OCI-LY3 (cell line): ENCODE data around the gene CEACAM20.

Experiments
- EZH2phosphoT487 ChIP-seq: fragments of 200-600 bp; shearing (Covaris generic); IDR thresholded peaks from 2 replicates; pipeline ENCODE4 v1.6.1; 2018; ENCODE audit warnings: antibody characterized with exemption, mixed run types, low read depth
- TF ChIP-seq, protein P1 (sequence below): fragments of 200-600, 300-600 bp; sonication (generic); IDR thresholded peaks from 2 replicates; pipeline ENCODE4 v1.5.1; 2014; ENCODE audit warnings: antibody characterized with exemption, low read length, low read depth

DNA sequence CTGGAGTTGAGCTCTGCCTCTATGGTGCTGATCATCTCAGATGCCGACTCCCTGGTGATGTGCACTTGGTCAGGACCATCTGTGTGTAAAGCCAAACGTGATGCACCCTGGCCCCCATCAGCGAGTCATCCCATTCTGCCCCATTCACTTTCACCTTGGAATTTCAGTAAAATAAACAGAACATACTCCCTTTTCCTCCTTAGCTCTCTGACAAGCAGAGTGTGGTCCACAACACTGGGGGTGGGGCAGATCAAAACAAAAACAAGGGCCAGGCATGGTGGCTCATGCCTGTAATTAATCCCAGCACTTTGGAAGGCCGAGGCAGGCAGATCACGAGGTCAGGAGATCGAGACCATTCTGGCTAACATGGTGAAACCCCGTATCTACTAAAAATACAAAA, 12.3 kb downstream of the CEACAM20 start:
- TF ChIP-seq, protein P1, sequence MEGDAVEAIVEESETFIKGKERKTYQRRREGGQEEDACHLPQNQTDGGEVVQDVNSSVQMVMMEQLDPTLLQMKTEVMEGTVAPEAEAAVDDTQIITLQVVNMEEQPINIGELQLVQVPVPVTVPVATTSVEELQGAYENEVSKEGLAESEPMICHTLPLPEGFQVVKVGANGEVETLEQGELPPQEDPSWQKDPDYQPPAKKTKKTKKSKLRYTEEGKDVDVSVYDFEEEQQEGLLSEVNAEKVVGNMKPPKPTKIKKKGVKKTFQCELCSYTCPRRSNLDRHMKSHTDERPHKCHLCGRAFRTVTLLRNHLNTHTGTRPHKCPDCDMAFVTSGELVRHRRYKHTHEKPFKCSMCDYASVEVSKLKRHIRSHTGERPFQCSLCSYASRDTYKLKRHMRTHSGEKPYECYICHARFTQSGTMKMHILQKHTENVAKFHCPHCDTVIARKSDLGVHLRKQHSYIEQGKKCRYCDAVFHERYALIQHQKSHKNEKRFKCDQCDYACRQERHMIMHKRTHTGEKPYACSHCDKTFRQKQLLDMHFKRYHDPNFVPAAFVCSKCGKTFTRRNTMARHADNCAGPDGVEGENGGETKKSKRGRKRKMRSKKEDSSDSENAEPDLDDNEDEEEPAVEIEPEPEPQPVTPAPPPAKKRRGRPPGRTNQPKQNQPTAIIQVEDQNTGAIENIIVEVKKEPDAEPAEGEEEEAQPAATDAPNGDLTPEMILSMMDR = no peak
- no peak for TF ChIP-seq EZH2phosphoT487
